SJSA1 (cell line): ENCODE results near the gene C2CD4C. TPM values are rescaled to one million over a fixed set of nuclear protein-coding genes. Genes with fewer than 3 reads are reported as not detected.

ENCODE experiments used
- DNase-seq, 2 experiments: peaks; one replicate each; pipeline ENCODE4 v3.0.0-alpha.2; 2015 to 2020; ENCODE audit warnings: low spot score in 2 of 2, low read depth in 1 of 2
- H3K27ac ChIP-seq: fragments of 250-450 bp; sonication (Bioruptor Pico); 2 replicates; pipeline ENCODE4 v1.5.1; 2020; ENCODE audit warnings: mild to moderate bottlenecking, moderate library complexity
- H3K27me3 ChIP-seq: fragments of 250-450 bp; sonication (Bioruptor Pico); replicated peaks from 2 replicates; pipeline ENCODE4 v1.5.1; 2020; ENCODE audit warnings: mild to moderate bottlenecking, moderate library complexity
- H3K36me3 ChIP-seq: fragments of 250-450 bp; sonication (Bioruptor Pico); 2 replicates; pipeline ENCODE4 v1.5.1; 2020; ENCODE audit warnings: mild to moderate bottlenecking
- H3K4me1 ChIP-seq: fragments of 250-450 bp; sonication (Bioruptor Pico); replicated peaks from 2 replicates; pipeline ENCODE4 v1.6.1; 2021; ENCODE audit warnings: mild to moderate bottlenecking
- H3K4me3 ChIP-seq: fragments of 250-450 bp; sonication (Bioruptor Pico); 2 replicates; pipeline ENCODE4 v1.5.1; 2020; ENCODE audit warnings: mild to moderate bottlenecking
- H3K9me3 ChIP-seq: fragments of 250-450 bp; sonication (Bioruptor Pico); replicated peaks from 2 replicates; pipeline ENCODE4 v1.5.1; 2020; ENCODE audit warnings: mild to moderate bottlenecking
- total RNA-seq: library from RNA; depleted of rRNA; stranded (reverse); fragments of >200 nt; shearing (Covaris generic); gene quantifications from 2 replicates; pipeline ENCODE4 v1.2.3, GENCODE V29; 2014

Gene C2CD4C
- total RNA-seq, 1 experiment from 2014 or later, result 0.05 TPM

DNA sequence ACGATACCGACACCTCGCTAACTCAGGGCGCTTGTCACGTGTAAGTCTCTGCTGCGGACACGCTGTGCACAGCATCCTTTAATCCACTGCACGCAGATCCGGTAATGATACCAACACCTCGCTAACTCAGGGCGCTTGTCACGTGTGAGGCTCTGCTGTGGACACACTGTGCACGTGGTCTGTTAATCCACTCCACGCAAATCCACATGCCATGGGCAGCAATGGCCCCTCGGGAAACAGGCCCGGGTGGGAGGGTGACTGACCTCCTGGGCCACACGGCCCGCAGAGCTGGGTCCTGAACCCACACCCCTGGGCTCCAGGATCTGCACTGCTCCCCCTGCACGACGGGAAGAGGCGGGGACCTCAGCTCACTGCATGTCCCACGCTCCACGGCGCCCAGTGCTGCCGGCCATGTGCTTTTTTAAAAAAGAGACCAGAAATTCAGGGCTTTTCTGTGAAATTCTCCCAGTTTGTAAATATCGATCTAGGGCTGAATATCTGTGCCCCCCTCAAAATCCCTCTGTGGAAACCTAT is 35.8 kb upstream of the C2CD4C start:
- H3K27me3 ChIP-seq, result peaks cover 10% of the 10 kb centered on the region; the same call in 1 of the 2 replicates
- no peak overlapping the region for H3K4me3 ChIP-seq
- 0 out of 2 replicates have a peak, but pooled peaks cover 2% of the 10 kb centered on the region for H3K9me3 ChIP-seq
- no peak overlapping the region for H3K27ac ChIP-seq
- DNase-seq, result no peak
- no peaks in the 10 kb centered on the region for H3K36me3 ChIP-seq
- no peaks in the 10 kb centered on the region for H3K4me1 ChIP-seq

DNA sequence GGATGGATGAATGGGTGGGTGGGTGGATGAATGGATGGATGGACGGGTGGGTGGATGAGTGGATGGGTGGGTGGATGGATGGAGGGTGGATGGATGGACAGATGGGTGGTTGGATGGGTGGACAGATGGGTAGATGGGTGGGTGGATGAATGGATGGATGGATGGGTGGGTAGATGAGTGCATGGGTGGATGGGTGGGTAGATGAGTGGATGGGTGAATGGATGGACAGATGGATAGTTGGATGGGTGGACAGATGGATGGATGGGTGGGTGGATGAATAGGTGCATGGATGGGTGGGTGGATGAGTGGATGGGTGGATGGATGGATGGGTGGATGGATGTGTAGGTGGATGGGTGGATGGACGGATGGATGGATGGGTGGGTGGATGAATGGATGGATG is 34.1 kb upstream of the C2CD4C start:
- Histone ChIP-seq H3K36me3 (no peaks in the 10 kb centered on the region), H3K27ac (no peak overlapping the region), H3K4me1 (no peaks in the 10 kb centered on the region), H3K4me3 (no peak overlapping the region), H3K9me3 (0 out of 2 replicates have a peak, but pooled peaks cover 2% of the 10 kb centered on the region), H3K27me3 (peaks cover 10% of the 10 kb centered on the region; the same call in 1 of the 2 replicates)
- no peak for DNase-seq

DNA sequence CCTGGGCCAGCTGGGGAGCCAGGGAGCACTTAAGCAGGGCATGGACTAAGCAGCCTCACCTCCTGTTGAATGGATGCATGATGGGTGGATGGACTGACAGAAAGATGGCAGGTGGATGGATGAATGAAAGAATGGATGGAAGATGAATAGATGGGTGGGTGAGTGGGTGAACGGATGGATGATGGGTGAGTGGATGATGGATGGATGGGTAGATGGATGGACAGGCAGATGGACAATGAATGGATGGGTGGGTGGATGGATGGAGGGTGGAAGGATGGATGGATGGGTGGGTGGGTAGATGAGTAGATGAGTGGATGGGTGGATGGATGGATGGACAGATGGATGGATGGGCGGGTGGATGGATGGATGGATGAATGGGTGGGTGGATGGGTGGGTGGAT is 33.1 kb upstream of the C2CD4C start:
- H3K36me3 ChIP-seq, result no peaks in the 10 kb centered on the region
- H3K9me3 ChIP-seq, result 0 out of 2 replicates have a peak, but pooled peaks cover 2% of the 10 kb centered on the region
- no peak overlapping the region for H3K27ac ChIP-seq
- peaks cover 16% of the 10 kb centered on the region; the same call in 1 of the 2 replicates for H3K27me3 ChIP-seq
- no peak overlapping the region for H3K4me3 ChIP-seq
- DNase-seq, result no peak
- no peaks in the 10 kb centered on the region for H3K4me1 ChIP-seq

DNA sequence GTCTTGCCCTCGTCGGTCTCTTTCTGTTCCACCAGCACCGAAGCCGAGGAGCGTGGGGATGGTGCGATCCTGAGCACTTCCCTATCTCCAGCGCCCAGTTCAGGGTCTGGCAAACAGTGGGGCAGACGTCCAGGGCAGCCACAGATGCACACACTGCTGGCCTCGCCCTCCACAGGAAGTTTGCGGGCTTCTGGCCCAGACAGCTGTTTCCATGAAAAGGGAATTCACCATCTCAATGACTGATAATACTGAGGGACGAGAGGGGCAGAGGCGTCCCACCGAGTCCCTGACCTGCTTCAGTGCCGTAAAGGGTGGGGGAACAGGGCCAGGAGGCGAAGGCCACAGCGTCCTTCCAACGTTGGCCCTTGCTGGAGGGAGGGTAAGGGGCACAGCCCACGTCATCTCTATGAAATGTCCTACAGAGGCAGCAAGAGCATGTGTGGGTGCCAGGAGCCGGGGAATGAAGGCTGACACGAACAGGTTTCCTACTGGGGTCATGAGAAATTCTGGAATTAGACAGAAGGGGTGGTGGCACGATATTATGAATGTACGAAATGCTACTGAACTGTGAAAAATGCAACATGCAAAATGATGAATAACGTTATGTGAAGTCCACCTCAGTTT is 32.4 kb upstream of the C2CD4C start:
- Histone ChIP-seq H3K4me1 (no peaks in the 10 kb centered on the region), H3K9me3 (0 out of 2 replicates have a peak, but pooled peaks cover 2% of the 10 kb centered on the region), H3K4me3 (no peak overlapping the region), H3K36me3 (no peaks in the 10 kb centered on the region), H3K27me3 (peaks cover 18% of the 10 kb centered on the region; the same call in 1 of the 2 replicates), H3K27ac (no peak overlapping the region)
- DNase-seq, result no peak

DNA sequence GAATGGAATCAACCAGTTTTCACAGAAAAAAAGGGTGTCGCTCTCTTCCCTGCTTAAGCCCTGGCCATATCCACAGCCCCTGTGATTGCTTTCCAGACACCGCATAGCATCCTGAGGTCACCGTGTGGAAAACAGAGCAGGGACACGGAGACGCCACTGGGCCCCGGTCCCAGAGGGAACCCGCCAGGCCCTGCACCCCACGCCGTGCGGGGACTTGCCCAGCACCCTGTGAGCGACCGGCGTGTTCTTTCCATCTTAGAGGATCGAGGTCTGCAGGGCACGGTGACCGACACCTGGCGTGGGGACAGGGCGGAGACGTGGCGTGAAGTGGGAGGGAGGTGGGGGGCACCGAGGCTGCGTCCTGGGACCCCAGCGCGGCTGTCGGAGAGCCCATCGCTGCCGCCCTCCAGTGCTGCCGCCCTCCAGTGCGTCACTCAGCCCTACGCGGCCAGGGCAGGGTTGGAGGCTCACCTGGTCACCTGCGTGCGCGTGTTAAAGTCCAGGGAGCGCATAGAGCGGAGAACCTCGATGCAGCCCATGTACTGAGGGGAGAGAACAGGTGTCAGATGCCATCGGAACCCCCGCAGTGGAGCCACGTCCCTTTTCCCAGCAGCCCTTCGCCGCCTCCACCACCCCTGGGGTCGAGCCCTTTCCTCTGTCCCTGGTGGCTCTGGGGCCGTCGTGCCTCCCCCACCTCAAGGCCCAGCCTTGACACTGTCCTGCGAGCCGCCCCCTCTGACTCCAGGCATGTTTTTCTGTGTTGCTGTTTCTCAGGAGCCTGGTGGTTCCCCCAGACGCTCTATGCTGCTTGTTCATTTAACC is 31.7 kb upstream of the C2CD4C start:
- Histone ChIP-seq H3K4me3 (no peak overlapping the region), H3K27ac (no peak overlapping the region), H3K4me1 (no peaks in the 10 kb centered on the region), H3K36me3 (no peaks in the 10 kb centered on the region), H3K27me3 (peaks cover 22% of the 10 kb centered on the region; the same call in 1 of the 2 replicates), H3K9me3 (0 out of 2 replicates have a peak, but pooled peaks cover 2% of the 10 kb centered on the region)
- no peak for DNase-seq

DNA sequence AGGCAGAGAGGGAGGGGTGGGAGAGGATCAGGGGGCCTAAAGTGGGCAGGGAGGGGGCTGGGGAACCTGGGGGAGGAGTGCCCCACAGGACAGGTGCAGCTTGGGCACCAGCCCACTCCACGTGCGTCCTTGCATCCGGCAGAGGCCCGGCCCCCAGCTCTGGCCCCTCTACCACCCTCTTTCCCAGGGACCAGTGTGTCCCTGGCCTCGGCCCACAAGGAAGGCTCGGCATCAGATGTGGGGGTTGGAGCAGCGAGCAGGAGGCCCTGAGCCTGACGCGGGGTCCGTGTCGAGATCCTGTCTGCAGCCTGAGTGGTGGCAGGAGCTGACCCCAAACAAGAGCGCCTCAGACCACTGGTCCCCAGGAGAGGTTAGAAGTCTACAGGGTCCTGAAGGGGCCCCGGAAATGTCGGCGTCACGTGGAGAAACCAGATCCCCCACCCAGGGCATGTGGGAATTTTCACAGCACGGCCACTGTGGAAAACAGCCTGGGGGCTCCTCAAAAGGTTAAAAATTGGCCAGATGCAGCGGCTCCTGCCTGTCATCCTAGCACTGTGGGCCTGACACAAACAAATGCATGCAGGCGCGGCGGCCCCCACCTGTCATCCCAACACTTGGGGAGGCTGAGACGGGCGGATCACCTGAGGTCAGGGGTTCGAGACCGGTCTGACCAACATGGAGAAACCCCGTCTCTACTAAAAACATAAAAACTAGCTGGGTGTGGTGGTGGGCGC is 30.4 kb upstream of the C2CD4C start:
- no peaks in the 10 kb centered on the region for H3K36me3 ChIP-seq
- 0 out of 2 replicates have a peak, but pooled peaks cover 2% of the 10 kb centered on the region for H3K9me3 ChIP-seq
- peaks cover 22% of the 10 kb centered on the region; the same call in 1 of the 2 replicates for H3K27me3 ChIP-seq
- H3K4me1 ChIP-seq, result no peaks in the 10 kb centered on the region
- no peak overlapping the region for H3K27ac ChIP-seq
- no peak for DNase-seq
- no peak overlapping the region for H3K4me3 ChIP-seq

DNA sequence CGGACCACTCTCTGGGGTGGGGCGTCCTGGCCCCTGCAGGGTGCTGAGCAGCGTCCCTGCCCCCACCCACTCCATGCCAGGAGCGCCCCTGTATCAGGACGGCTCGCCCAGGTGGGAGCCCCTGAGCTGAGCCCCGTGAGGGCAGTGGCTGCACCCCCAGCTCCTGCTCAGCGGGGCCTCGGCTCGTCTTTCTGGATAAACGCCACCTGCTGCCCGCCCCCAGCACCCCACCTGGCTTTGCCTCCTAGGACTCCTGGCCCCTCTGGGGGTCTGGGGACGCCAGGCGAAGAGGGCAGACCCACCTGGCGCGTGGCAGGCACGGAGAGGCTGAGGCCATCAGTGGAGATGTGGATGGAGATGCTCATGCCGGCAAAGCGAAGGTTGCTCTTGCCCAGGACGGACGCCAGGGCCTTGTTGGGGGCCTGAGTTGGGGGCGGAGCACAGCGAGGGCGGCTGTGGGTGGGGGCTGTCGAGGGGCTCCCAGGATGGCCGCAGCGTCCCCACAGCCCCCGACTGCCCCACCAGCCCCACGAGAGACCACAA is 29.5 kb upstream of the C2CD4C start:
- Histone ChIP-seq H3K27me3 (peaks cover 22% of the 10 kb centered on the region; the same call in 1 of the 2 replicates), H3K36me3 (no peaks in the 10 kb centered on the region)

DNA sequence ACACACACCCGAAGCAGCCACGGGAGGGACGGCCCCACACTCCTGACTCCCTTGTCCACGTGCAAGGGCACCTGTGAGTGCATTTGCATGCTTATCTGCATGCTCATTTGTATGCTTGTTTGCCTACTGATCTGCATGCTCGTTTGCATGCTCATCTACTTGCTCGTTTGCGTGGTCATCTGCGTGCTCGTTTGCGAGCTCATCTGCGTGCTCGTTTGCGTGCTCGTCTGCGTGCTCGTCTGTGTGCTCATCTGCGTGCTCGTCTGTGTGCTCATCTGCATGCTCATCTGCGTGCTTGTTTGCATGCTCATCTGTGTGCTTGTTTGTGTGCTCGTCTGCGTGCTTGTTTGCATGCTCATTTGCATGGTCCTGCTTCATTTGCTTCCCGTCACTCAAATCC is 28.1 kb upstream of the C2CD4C start:
- Histone ChIP-seq H3K36me3 (no peaks in the 10 kb centered on the region), H3K9me3 (0 out of 2 replicates have a peak, but pooled peaks cover 2% of the 10 kb centered on the region), H3K27me3 (peaks cover 22% of the 10 kb centered on the region; the same call in 1 of the 2 replicates), H3K4me3 (no peak overlapping the region), H3K4me1 (no peaks in the 10 kb centered on the region), H3K27ac (no peak overlapping the region)
- no peak for DNase-seq

More for the DNA sequence above, 29.5 kb upstream of the C2CD4C start:
- H3K4me1 ChIP-seq, result no peaks in the 10 kb centered on the region
- no peak overlapping the region for H3K4me3 ChIP-seq
- DNase-seq, result no peak
- H3K27ac ChIP-seq, result no peak overlapping the region
- 0 out of 2 replicates have a peak, but pooled peaks cover 2% of the 10 kb centered on the region for H3K9me3 ChIP-seq

DNA sequence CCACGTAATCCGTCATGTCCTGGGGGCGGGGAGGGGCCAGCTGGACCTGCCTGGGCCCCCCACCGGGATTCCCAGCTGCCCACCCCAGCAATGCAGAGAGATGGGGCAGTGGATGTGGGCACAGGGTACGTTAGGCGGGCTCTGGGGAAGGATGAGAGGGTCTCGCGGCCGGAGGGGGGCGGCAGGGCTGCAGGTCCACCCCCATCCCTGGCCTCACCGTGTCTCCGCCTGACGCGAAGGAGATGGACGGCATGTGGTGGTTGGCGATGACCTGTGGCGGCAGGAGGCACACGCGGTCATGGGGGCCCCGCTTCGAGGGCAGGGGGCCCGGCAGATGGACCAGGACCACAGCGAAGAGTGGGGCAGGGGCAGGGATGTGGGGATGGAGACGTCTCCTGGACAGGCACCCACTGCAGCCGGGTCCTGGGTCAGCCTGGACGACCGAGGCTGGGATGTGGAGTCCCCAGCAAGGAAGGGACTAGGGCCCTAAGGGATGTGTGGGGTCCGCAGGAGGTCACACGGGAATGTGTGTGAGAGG is 27.5 kb upstream of the C2CD4C start:
- Histone ChIP-seq H3K4me3 (no peak overlapping the region), H3K36me3 (no peaks in the 10 kb centered on the region), H3K4me1 (no peaks in the 10 kb centered on the region), H3K27me3 (peaks cover 22% of the 10 kb centered on the region; the same call in 1 of the 2 replicates), H3K27ac (no peak overlapping the region), H3K9me3 (no peaks in the 10 kb centered on the region)
- DNase-seq, result no peak

DNA sequence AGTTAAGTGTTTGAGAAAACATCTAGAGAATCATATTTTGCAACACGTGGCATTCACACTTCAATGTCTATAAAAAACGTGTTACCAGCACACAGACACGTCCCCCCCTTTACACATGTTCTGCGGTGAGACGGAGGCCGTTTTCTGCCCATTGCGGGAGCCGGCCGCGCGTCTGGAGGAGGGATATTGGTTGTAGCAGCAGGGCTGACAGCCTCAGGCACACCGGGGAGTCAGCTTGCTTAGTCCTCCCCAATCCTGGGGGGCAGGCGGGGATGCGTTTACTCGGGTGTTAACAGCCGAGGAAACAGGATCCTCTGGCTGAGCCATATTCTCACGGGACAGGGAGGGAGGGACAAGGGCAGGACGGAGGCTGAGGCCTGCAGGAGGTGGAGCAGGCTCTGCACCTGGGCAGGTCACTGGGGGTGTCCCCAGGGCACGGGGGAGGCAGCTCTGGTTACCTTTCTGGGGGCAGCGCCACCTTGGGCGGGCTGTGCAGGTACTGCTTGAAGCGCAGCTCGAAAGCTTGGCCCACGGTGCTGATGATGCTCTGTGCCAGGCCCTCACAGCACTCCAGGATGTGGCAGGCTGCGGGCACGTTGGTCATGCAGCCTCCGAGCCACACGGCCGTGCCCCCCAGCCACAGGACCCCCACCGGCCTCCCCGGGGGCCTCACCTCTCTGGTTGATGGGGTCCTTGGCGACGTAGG is 26.9 kb upstream of the C2CD4C start:
- no peak for DNase-seq
- no peaks in the 10 kb centered on the region for H3K4me1 ChIP-seq
- peaks cover 22% of the 10 kb centered on the region; the same call in 1 of the 2 replicates for H3K27me3 ChIP-seq
- no peaks in the 10 kb centered on the region for H3K36me3 ChIP-seq
- H3K27ac ChIP-seq, result no peak overlapping the region
- no peak overlapping the region for H3K4me3 ChIP-seq
- H3K9me3 ChIP-seq, result no peaks in the 10 kb centered on the region

DNA sequence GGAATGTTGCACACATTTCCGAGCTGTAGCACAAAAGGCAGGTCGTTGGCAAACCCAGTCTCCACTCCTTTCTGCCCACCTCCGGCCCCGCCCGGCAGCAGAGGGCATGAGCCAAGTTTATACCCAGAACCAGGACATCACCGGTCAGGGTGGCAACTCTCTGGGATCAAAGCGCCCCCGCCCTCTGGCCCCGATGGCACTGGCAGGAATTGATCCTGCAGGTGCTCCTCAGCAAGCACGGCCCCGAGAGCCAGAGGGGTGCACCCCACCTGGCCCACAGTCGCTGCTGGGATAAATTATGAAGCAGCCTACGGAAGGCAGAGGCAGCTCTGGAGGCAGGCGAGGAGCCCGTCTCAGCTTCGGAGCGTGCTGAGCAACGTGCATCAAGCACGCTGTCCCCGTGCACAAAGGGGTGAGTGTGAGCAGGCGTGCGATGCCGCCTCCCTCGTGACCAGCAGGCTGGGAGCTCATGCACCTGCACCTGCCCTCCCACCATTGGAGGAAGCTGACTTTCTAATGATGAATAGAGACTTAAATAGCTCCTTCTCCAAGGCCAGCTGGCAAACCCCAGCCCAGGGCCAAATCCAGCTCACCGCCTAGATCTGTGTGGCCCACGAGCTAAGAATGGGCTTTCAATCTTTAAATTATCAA is 26.2 kb upstream of the C2CD4C start:
- no peaks in the 10 kb centered on the region for H3K9me3 ChIP-seq
- peaks cover 22% of the 10 kb centered on the region; the same call in 1 of the 2 replicates for H3K27me3 ChIP-seq
- no peak overlapping the region for H3K4me3 ChIP-seq
- no peak overlapping the region for H3K27ac ChIP-seq
- DNase-seq, result no peak
- H3K4me1 ChIP-seq, result no peaks in the 10 kb centered on the region
- H3K36me3 ChIP-seq, result no peaks in the 10 kb centered on the region
